NB4 (cell line): ENCODE measurements around the gene DCP1B.

Experiments
- DNase-seq: peaks from one replicate; pipeline ENCODE4 v3.0.0; 2010; ENCODE audit warnings: low read depth
- H3K4me3 ChIP-seq: one replicate; pipeline ENCODE4 v1.5.1; 2011; ENCODE audit warnings: mild to moderate bottlenecking, low read depth, low read length, moderate library complexity
- MYC ChIP-seq: IDR thresholded peaks from 2 replicates; pipeline ENCODE4 v1.6.1; 2011; ENCODE audit warnings: low read depth, low read length
- POLR2A ChIP-seq: IDR thresholded peaks from 2 replicates; pipeline ENCODE4 v1.6.1; 2011; ENCODE audit warnings: mild to moderate bottlenecking; ENCODE audit not compliant: insufficient read length; ENCODE audit errors: extremely low read depth
- TF ChIP-seq, protein P1 (sequence below): IDR thresholded peaks from 2 replicates; pipeline ENCODE4 v1.6.1; 2011; ENCODE audit warnings: low read depth, low read length
- TF ChIP-seq, protein P2 (sequence below): IDR thresholded peaks from one replicate; pipeline ENCODE4 v1.5.1; 2012; ENCODE audit warnings: low read depth, low read length

Gene DCP1B

DNA sequence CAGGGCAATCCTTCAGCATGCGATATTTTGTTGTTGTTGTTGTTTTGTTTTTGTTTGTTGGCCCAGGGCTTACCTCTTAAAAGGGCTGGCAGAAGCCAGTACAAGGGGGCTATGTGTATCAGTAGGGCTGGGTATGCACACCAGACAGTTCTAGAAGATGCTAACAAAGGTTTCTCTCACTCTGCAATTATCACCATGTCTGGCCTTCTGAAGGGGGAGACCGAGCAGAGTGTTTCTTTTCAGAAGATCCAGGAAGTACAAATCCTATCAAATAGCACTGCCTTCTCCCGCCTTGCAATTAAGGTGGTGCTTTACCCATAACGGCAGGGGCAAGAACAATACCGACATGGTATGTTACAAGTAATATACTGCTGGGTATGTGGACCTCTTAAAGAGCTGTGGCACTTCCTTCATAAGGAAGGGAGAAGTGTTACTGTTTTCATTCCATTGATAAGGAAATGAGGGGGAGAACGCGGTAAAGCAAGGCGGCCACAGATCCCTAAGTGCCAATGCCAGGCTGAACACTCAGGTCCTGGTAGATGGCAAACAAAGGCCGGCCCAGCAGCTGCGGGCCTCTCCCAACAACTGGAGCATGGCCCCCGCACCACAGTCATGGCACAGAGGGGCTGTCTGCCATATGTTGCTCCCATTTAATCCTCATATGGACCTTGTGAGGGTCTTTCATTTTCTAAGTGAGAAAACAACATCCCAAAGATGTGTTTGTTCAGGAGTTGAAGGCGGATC lies 66.6 kb downstream of the DCP1B start:
- H3K4me3 ChIP-seq: no peak overlapping the region
- TF ChIP-seq, protein P1, sequence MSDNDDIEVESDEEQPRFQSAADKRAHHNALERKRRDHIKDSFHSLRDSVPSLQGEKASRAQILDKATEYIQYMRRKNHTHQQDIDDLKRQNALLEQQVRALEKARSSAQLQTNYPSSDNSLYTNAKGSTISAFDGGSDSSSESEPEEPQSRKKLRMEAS: no peak
- TF ChIP-seq MYC: no peak
- TF ChIP-seq, protein P2, sequence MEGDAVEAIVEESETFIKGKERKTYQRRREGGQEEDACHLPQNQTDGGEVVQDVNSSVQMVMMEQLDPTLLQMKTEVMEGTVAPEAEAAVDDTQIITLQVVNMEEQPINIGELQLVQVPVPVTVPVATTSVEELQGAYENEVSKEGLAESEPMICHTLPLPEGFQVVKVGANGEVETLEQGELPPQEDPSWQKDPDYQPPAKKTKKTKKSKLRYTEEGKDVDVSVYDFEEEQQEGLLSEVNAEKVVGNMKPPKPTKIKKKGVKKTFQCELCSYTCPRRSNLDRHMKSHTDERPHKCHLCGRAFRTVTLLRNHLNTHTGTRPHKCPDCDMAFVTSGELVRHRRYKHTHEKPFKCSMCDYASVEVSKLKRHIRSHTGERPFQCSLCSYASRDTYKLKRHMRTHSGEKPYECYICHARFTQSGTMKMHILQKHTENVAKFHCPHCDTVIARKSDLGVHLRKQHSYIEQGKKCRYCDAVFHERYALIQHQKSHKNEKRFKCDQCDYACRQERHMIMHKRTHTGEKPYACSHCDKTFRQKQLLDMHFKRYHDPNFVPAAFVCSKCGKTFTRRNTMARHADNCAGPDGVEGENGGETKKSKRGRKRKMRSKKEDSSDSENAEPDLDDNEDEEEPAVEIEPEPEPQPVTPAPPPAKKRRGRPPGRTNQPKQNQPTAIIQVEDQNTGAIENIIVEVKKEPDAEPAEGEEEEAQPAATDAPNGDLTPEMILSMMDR: no peak
- TF ChIP-seq POLR2A: no peak
- DNase-seq: no peak

DNA sequence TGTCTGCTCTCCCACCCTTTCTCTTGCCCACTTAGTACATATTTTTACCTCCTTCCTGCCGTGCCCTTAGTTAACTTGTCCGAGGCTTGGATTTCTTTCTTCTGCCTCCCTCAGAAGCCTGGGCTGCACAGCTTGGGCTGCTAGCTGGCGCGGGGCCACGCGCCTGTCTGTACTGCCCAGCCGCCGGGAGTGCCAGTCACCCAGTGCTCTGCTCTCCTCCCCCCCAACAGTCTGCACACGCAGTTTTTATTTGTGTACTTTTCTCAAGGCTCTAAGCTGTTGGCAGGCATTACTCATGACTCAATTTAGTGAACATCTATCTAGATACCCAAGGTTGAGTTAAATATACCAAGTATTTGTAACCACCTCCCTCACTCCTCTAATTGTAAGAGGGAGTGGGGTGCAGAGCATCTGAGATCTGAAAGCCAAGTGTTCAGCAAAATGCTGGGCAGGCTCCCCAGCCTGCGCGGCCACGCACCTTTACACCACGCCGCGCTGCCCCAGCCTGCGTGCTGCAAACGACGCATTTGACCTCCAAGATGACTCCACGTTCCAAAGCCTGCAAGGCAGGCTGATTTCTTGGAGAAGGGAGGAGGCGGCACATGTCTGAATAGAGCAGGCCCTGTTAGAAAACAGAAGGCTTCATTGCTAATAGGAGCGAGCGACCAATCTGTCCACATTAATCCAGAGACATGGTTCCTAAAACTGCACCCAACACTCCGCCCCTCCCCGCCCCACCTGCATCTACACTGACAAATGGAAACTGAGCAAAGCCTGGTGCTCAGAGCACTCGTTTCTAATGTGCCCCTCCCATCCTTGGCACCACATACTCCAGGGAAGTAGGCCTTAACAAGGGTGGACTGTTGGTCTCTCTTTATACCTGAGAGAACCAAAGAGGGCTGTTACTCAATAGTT lies 67.6 kb downstream of the DCP1B start:
- no peak overlapping the region for H3K4me3 ChIP-seq
- DNase-seq: no peak
- TF ChIP-seq MYC (no peak), POLR2A (no peak)
- TF ChIP-seq, protein P2: no peak
- TF ChIP-seq, protein P1: no peak

DNA sequence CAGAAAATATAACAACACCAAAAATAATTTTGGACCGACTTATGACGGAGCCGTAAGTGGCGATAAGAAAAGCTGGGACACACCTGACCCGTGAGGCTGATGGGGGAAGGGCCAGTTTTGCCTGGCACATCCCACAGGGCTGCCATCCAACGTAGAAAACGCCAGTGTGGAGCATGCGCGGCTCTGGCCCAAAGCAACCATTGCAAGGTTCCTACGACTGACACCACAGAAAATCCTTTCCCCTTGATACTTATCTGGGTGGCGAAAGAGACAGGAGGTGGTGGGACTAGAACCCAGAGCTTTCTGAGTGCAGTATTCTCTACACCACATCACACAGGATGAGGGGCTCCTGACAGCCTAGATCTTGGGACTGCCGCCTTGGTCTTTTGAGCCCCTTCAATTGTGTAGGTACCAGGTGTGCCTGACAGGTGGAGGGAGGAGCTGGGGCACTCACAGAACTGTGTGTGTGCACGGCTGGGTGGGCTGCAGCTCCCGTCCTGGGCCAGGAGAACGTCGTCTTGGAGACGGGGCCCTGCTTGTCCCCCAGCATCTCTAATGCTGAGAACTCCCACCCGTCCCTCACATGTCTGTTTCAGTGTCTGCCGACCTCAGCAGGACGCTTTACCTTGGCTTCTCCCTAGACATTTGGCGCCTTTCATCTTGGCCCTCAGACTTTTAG lies 68.4 kb downstream of the DCP1B start:
- H3K4me3 ChIP-seq: no peak overlapping the region
- DNase-seq: no peak
- TF ChIP-seq, protein P2: no peak
- TF ChIP-seq MYC (no peak), POLR2A (no peak)
- TF ChIP-seq, protein P1: no peak

DNA sequence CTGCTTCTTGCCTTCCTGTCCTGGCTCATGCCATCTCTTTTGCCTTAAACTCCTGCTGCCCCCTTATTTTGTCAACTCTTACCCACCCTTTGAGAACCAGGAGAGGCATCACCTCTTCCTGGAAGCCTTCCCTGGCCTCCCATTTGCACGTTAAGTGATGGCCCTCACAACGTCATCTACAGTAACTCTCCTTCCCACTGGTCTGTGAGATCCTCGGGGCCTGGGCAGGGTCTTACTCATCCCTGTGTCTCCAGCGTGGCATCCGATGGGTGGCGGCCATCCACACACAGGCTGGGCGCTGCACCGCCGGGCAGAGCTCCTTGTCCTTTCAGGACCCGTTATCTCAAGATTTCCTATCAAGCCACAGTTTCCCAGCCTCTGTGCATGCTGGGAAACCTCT lies 69.0 kb downstream of the DCP1B start:
- no peak overlapping the region for H3K4me3 ChIP-seq
- TF ChIP-seq, protein P1: no peak
- TF ChIP-seq POLR2A (no peak), MYC (no peak)
- TF ChIP-seq, protein P2: no peak
- no peak for DNase-seq

DNA sequence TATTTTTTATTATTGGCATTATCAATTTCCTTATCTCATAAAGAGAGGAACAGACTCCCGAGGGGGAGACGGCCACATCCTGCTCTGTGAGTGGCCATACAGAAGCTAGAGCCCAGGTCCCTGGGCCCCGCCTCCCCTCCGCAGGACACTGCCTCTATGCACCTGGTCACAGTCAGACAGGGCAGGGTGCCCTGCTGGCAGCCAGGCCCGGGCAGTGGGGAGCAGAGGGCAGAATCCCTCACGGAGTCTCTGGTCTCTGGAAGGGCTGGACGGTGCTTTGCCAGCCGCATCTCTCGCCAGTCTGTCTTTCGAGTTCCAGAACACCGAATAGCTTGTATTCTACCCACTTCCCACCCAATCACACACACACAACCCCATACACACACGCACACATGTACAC lies 69.4 kb downstream of the DCP1B start:
- DNase-seq: no peak
- TF ChIP-seq MYC (no peak), POLR2A (no peak)
- TF ChIP-seq, protein P1: no peak
- TF ChIP-seq, protein P2: no peak

More for the DNA sequence above, 69.4 kb downstream of the DCP1B start:
- H3K4me3 ChIP-seq: no peak overlapping the region
